HepG2 (cell line): ENCODE data around the gene KRTAP4-7. TPM values are rescaled to one million over a fixed set of nuclear protein-coding genes. Genes with fewer than 3 reads are reported as not detected.

Source experiments
- ATAC-seq: fragments of 200-7000 bp; cut with Tn5 transposase; 3 replicates; pipeline ENCODE4 v1.9.1; 2020; ENCODE audit warnings: mild to moderate bottlenecking, moderate library complexity
- BruUV-seq: library from RNA; stranded (reverse); fragments of 400-500 nt; replicated peaks from 2 replicates; lab custom pipeline; 2021; lab: Mats Ljungman, UMichigan
- CTCF ChIA-PET: fragments of 300-600 bp; formaldehyde crosslinking; extraction: SDS; loops from one replicate; lab custom pipeline; 2021; ENCODE audit warnings: low total read pairs, inconsistent platforms, low intra/inter-chr PET ratio; lab: Yijun Ruan, JAX
- POLR2A ChIA-PET: fragments of 350-600 bp; sonication (Branson Sonifier 250); formaldehyde crosslinking; loops from one replicate; lab custom pipeline; 2020; ENCODE audit warnings: antibody characterized with exemption, inconsistent platforms; lab: Yijun Ruan, JAX
- DNase-seq: peaks from one replicate; pipeline ENCODE4 v3.0.0-alpha.2; 2015; ENCODE audit warnings: low spot score
- FAIRE-seq: peaks from 3 replicates; lab custom pipeline; 2011; peaks lifted over from hg19 to GRCh38; lab: Jason Lieb, UNC
- H2AFZ ChIP-seq: one replicate; pipeline ENCODE4 v1.6.1; 2011; ENCODE audit warnings: low read length, inconsistent platforms
- H3K27ac ChIP-seq: fragments of 300-600 bp; 3 replicates; pipeline ENCODE4 v1.8.0; 2011; ENCODE audit warnings: mixed run types, mild to moderate bottlenecking, mixed read lengths, low read length, inconsistent platforms; ENCODE audit not compliant: insufficient read depth; ENCODE audit errors: extremely low read length
- H3K27me3 ChIP-seq, 2 experiments: fragments of 200-600 bp in 1 of 2; 2 replicates in 1 of 2; 3 replicates in 1 of 2; pipeline versions ENCODE4 v1.6.0 to v1.8.0; 2011; ENCODE audit warnings: low read length in 2 of 2, mild to moderate bottlenecking in 2 of 2, moderate library complexity in 2 of 2, inconsistent platforms in 1 of 2; ENCODE audit not compliant: insufficient read depth in 2 of 2, control insufficient read depth in 1 of 2
- H3K36me3 ChIP-seq, 2 experiments: fragments of 200-600 bp in 1 of 2; replicated peaks in 1 of 2; 2 replicates in 1 of 2; 3 replicates in 1 of 2; pipeline versions ENCODE4 v1.5.1 to v1.8.0; 2011; ENCODE audit warnings: low read length in 2 of 2, inconsistent platforms in 1 of 2; ENCODE audit not compliant: insufficient read depth in 2 of 2, control insufficient read depth in 1 of 2
- H3K4me1 ChIP-seq: 2 replicates; pipeline ENCODE4 v1.5.1; 2012; ENCODE audit warnings: low read length, inconsistent platforms; ENCODE audit not compliant: insufficient read depth
- H3K4me2 ChIP-seq: 2 replicates; pipeline ENCODE4 v1.6.0; 2011; ENCODE audit warnings: low read depth, low read length, inconsistent platforms
- H3K4me3 ChIP-seq, 3 experiments: fragments of 200-600 bp in 1 of 3; sonication (generic), shearing (Covaris generic) in 1 of 3; replicated peaks in 1 of 3; 2 replicates each; pipeline ENCODE4 v1.5.1; 2011 to 2016; ENCODE audit warnings: low read length in 3 of 3, inconsistent platforms in 2 of 3, low read depth in 2 of 3, mild to moderate bottlenecking in 2 of 3, control low read depth in 1 of 3, mixed read lengths in 1 of 3; ENCODE audit not compliant: insufficient read depth in 1 of 3
- H3K79me2 ChIP-seq: one replicate; pipeline ENCODE4 v1.6.1; 2011; ENCODE audit warnings: low read length, inconsistent platforms; ENCODE audit not compliant: insufficient read depth
- H3K9ac ChIP-seq: 2 replicates; pipeline ENCODE4 v1.6.0; 2011; ENCODE audit warnings: mild to moderate bottlenecking, low read depth, low read length, inconsistent platforms; ENCODE audit not compliant: insufficient read depth
- H3K9me3 ChIP-seq: 2 replicates; pipeline ENCODE4 v1.5.1; 2012; ENCODE audit warnings: mild to moderate bottlenecking, low read length
- H4K20me1 ChIP-seq: 2 replicates; pipeline ENCODE4 v1.6.0; 2011; ENCODE audit warnings: inconsistent platforms, mild to moderate bottlenecking, low read length, moderate library complexity; ENCODE audit not compliant: insufficient read depth
- BCL6 ChIP-seq: IDR thresholded peaks from 2 replicates; pipeline ENCODE4 v1.6.1; 2016; ENCODE audit warnings: missing genetic modification reagents, missing compliant biosample characterization
- GABPB1 ChIP-seq: IDR thresholded peaks from 2 replicates; pipeline ENCODE4 v1.6.1; 2016; ENCODE audit warnings: mild to moderate bottlenecking, missing genetic modification reagents, moderate library complexity, missing compliant biosample characterization
- KIAA2018 ChIP-seq: sonication (generic); formaldehyde crosslinking; IDR thresholded peaks from 2 replicates; pipeline ENCODE4 v1.5.0; 2020; ENCODE audit warnings: mild to moderate bottlenecking, missing genetic modification reagents, borderline replicate concordance
- PCBP1 ChIP-seq: fragments of 200-400 bp; formaldehyde crosslinking; IDR thresholded peaks from 2 replicates; pipeline ENCODE4 v1.6.1; 2017; ENCODE audit warnings: mild to moderate bottlenecking, low read depth, low read length, borderline replicate concordance
- SCMH1 ChIP-seq: sonication (generic); formaldehyde crosslinking; IDR thresholded peaks from 2 replicates; pipeline ENCODE4 v1.9.0; 2021; ENCODE audit warnings: missing genetic modification reagents, mild to moderate bottlenecking, borderline replicate concordance
- ZNF230 ChIP-seq: sonication (generic); formaldehyde crosslinking; IDR thresholded peaks from 2 replicates; pipeline ENCODE4 v1.4.0; 2020; ENCODE audit warnings: mild to moderate bottlenecking, missing genetic modification reagents
- ZNF234 ChIP-seq: sonication (generic); formaldehyde crosslinking; conservative IDR thresholded peaks from 2 replicates; pipeline ENCODE4 v1.5.1; 2020; ENCODE audit warnings: mild to moderate bottlenecking, missing genetic modification reagents
- ZNF282 ChIP-seq: fragments of 450-650 bp; IDR thresholded peaks from 2 replicates; pipeline ENCODE4 v1.6.1; 2018; ENCODE audit not compliant: partially characterized antibody
- ZNF326 ChIP-seq: sonication (generic); formaldehyde crosslinking; IDR thresholded peaks from 2 replicates; pipeline ENCODE4 v1.4.0; 2020; ENCODE audit warnings: missing genetic modification reagents, borderline replicate concordance
- WGBS: methylation state at CpG from one replicate; pipeline ENCODE4 v1.1.6; 2017; ENCODE audit warnings: low lambda C conversion rate; 5-methylcytosine and 5-hydroxymethylcytosine counted together
- in situ Hi-C: cut with HindIII; loops from 2 replicates; pipeline ENCODE4 v1.10.0; 2017; ENCODE audit warnings: low pct_unique_long_range_greater_than_20kb; ENCODE audit not compliant: extremely low pct_ligation_motif_present
- intact Hi-C: fragments of 100-400 bp; cut with micrococcal nuclease; formaldehyde crosslinking; loops from one replicate; pipeline ENCODE4 v1.10.0; 2022; ENCODE audit not compliant: unreplicated experiment
- polyA plus RNA-seq, 8 experiments: library from polyadenylated mRNA; depleted of rRNA in 3 of 8; stranded (reverse) in 7 of 8; unstranded in 1 of 8; fragments of >200 nt; fragmentation: Illumina TruSeq in 4 of 8; extraction: Trizol in 4 of 8; gene quantifications; 2 replicates each; pipeline versions ENCODE4 v1.2.1 to v1.2.3, GENCODE V29; 2011 to 2016; ENCODE audit warnings: low read depth in 4 of 8, missing spikeins in 1 of 8, mixed read lengths in 1 of 8; ENCODE audit not compliant: insufficient read depth in 1 of 8
- total RNA-seq, 5 experiments: library from RNA; depleted of rRNA; stranded (reverse); fragments of >200 nt; fragmentation: Illumina TruSeq; extraction: Trizol; gene quantifications; 2 replicates each; pipeline ENCODE4 v1.2.3, GENCODE V29; 2016; ENCODE audit warnings: low read depth in 1 of 5

Gene KRTAP4-7
- total and polyA plus RNA-seq, 2 of the 13 experiments (the other 11 are each of a cell fraction or from before 2014, with no cell fraction given) = not detected

GRCh38 chr17:41101586-41102259 lies 17.8 kb downstream of the KRTAP4-7 start, which contains the start of gene KRTAP4-16:
TSS of gene KRTAP4-16 (minus strand) at chr17:41102209. CDS start at chr17:41102209, 0 bp downstream.
- no TSS peak for BruUV-seq
- no peak within 1 kb of the TSS for H2AFZ ChIP-seq
- CTCF ChIA-PET = no interaction called here
- no peak within 1 kb of the TSS for H3K4me3 ChIP-seq
- H3K36me3 ChIP-seq = no peaks in the 10 kb centered on the region
- 21% methylated on average over 10 of the region's 10 CpGs for WGBS
- no peaks in the 10 kb centered on the region for H3K79me2 ChIP-seq
- H4K20me1 ChIP-seq = no peaks in the 10 kb centered on the region
- H3K4me1 ChIP-seq = no peaks in the 10 kb centered on the region
- no peak for ATAC-seq
- H3K4me2 ChIP-seq = no peak within 1 kb of the TSS
- intact Hi-C loops = no loop called here
- POLR2A ChIA-PET = no interaction called here
- peaks cover 0 to 11% of the 10 kb centered on the region in 2 experiments; a peak in 2 of 5 replicates for H3K27me3 ChIP-seq
- H3K9me3 ChIP-seq = no peaks in the 10 kb centered on the region
- TF ChIP-seq BCL6 (CRISPR knock-in tag) (no peak), PCBP1 (0 out of 2 replicates have a peak, but pooled peaks have one; percentile 40)
- TF ChIP-seq, all 625 proteins: peak for 1
- Histone ChIP-seq H3K9ac (no peak within 1 kb of the TSS), H3K27ac (no peak within 1 kb of the TSS)
- no peak for DNase-seq
- no peak for FAIRE-seq
- in situ Hi-C loops = no loop called here

GRCh38 chr17:41103896-41104295 lies 19.9 kb downstream of the KRTAP4-7 start:
- Histone ChIP-seq H3K36me3 (no peaks in the 10 kb centered on the region), H3K4me1 (no peaks in the 10 kb centered on the region), H3K9ac (no peak overlapping the region), H4K20me1 (no peaks in the 10 kb centered on the region), H3K4me2 (no peak overlapping the region), H2AFZ (no peak overlapping the region), H3K27me3 (peaks cover 0 to 5% of the 10 kb centered on the region in 2 experiments; a peak in 2 of 5 replicates), H3K4me3 (no peak overlapping the region), H3K27ac (no peak overlapping the region), H3K79me2 (no peaks in the 10 kb centered on the region), H3K9me3 (no peaks in the 10 kb centered on the region)
- no TSS peak for BruUV-seq
- ChIA-PET POLR2A (no interaction called here), CTCF (no interaction called here)
- ATAC-seq (no peak), DNase-seq (no peak), FAIRE-seq (no peak)
- intact Hi-C loops (no loop called here), in situ Hi-C loops (no loop called here)
- WGBS = 91% methylated on average over 1 of the region's 1 CpG
- TF ChIP-seq KIAA2018 (CRISPR knock-in tag) (no peak), ZNF230 (CRISPR knock-in tag) (no peak), ZNF234 (CRISPR knock-in tag) (no peak), GABPB1 (CRISPR knock-in tag) (no peak), SCMH1 (CRISPR knock-in tag) (no peak), ZNF326 (CRISPR knock-in tag) (no peak), ZNF282 (no peak)
